Transverse colon (tissue), 4 donors: Measurements from ENCODE around the gene KIF16B.

Experiments used
- POLR2AphosphoS5 ChIP-seq, 3 donors: sonication (generic); formaldehyde crosslinking; IDR thresholded peaks; one replicate each; pipeline ENCODE4 v1.6.1; 2016; ENCODE audit warnings: antibody characterized with exemption in 3 of 3
- TF ChIP-seq, protein P1 (sequence below), 5 experiments: fragments of 200-600 bp in 3 of 5; fragments of 450-650 bp in 2 of 5; sonication (generic) in 3 of 5; IDR thresholded peaks; 1 replicate in 2 of 5; 2 replicates in 3 of 5; pipeline ENCODE4 v1.5.1; 2016 to 2017; ENCODE audit warnings: antibody characterized with exemption in 5 of 5, inconsistent platforms in 3 of 5, mild to moderate bottlenecking in 2 of 5, moderate library complexity in 1 of 5

DNA sequence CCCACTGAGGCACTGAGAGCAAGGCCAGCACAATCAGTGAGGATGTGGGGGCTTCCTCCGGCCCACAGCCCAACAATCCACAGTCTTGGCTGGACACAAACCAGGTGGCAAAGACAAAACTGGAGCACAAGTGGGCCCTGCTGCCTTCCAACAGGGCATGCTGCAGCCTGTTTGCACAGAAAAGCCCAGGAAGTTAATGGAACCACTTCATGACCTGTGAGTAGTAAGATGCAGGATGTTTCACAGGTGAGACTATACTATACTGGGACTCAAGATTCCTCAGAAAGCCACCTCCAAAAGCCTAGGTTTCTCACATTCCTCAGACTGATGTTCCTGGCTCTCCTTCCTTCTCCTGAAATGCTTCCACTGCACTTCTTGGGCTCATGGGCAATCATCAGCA lies 235.5 kb downstream of the KIF16B start:
- no peak for TF ChIP-seq POLR2AphosphoS5 (IDR thresholded peaks at IDR 0.05)
- TF ChIP-seq, protein P1, sequence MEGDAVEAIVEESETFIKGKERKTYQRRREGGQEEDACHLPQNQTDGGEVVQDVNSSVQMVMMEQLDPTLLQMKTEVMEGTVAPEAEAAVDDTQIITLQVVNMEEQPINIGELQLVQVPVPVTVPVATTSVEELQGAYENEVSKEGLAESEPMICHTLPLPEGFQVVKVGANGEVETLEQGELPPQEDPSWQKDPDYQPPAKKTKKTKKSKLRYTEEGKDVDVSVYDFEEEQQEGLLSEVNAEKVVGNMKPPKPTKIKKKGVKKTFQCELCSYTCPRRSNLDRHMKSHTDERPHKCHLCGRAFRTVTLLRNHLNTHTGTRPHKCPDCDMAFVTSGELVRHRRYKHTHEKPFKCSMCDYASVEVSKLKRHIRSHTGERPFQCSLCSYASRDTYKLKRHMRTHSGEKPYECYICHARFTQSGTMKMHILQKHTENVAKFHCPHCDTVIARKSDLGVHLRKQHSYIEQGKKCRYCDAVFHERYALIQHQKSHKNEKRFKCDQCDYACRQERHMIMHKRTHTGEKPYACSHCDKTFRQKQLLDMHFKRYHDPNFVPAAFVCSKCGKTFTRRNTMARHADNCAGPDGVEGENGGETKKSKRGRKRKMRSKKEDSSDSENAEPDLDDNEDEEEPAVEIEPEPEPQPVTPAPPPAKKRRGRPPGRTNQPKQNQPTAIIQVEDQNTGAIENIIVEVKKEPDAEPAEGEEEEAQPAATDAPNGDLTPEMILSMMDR (IDR thresholded peaks at IDR 0.05), result no peak
